Neutrophil (primary cell): Measurements from ENCODE around the gene TERT.

Experiments
- H3K27ac ChIP-seq: fragments of 200-600 bp; sonication (generic); 2 replicates; pipeline ENCODE4 v1.5.1; 2016; ENCODE audit warnings: mild to moderate bottlenecking, moderate library complexity
- H3K27me3 ChIP-seq: fragments of 200-600 bp; sonication (generic); 2 replicates; pipeline ENCODE4 v1.6.0; 2016; ENCODE audit warnings: mild to moderate bottlenecking
- H3K36me3 ChIP-seq: fragments of 200-600 bp; sonication (generic); 2 replicates; pipeline ENCODE4 v1.5.1; 2017
- H3K4me1 ChIP-seq, 2 experiments: fragments of 200-600 bp in 1 of 2; sonication (generic) in 1 of 2; 1 replicate in 1 of 2; 2 replicates in 1 of 2; pipeline versions ENCODE4 v1.5.1 to v1.6.1; 2013 to 2016; ENCODE audit warnings: low read depth in 1 of 2, low read length in 1 of 2, mild to moderate bottlenecking in 1 of 2, moderate library complexity in 1 of 2; ENCODE audit not compliant: control insufficient read depth in 1 of 2, insufficient read depth in 1 of 2
- H3K4me3 ChIP-seq, 2 experiments: fragments of 200-600 bp in 1 of 2; sonication (generic) in 1 of 2; 1 replicate in 1 of 2; 2 replicates in 1 of 2; pipeline ENCODE4 v1.5.1; 2013 to 2016; ENCODE audit warnings: low read depth in 1 of 2, low read length in 1 of 2, mild to moderate bottlenecking in 1 of 2, moderate library complexity in 1 of 2
- H3K9me3 ChIP-seq: fragments of 200-600 bp; sonication (generic); 2 replicates; pipeline ENCODE4 v1.5.1; 2016
- TF ChIP-seq, protein P1 (sequence below): fragments of 200-600 bp; sonication (generic); IDR thresholded peaks from 2 replicates; pipeline ENCODE4 v1.5.1; 2016; ENCODE audit warnings: antibody characterized with exemption

The TERT gene

DNA sequence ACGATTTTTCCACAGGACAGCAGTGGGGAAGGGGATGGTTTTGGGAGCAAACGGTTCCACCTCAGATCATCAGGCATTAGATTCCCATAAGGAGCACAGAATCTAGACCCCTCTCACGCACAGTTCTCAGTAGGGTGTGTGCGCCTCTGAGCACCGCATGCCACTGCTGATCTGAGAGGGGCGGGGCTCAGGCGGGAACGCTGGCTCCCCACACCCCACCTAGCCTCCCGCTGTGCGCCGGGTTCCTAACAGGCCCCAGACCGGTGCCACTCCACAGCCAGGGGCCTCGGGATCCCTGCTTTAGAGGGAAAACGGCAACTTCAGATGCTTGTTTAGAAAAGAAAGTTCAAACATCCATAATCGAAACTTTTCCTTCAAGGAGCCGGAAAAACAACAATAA, 20.4 kb downstream of the TERT start:
- no peaks in the 10 kb centered on the region for H3K27me3 ChIP-seq
- H3K9me3 ChIP-seq: no peaks in the 10 kb centered on the region
- TF ChIP-seq, protein P1, sequence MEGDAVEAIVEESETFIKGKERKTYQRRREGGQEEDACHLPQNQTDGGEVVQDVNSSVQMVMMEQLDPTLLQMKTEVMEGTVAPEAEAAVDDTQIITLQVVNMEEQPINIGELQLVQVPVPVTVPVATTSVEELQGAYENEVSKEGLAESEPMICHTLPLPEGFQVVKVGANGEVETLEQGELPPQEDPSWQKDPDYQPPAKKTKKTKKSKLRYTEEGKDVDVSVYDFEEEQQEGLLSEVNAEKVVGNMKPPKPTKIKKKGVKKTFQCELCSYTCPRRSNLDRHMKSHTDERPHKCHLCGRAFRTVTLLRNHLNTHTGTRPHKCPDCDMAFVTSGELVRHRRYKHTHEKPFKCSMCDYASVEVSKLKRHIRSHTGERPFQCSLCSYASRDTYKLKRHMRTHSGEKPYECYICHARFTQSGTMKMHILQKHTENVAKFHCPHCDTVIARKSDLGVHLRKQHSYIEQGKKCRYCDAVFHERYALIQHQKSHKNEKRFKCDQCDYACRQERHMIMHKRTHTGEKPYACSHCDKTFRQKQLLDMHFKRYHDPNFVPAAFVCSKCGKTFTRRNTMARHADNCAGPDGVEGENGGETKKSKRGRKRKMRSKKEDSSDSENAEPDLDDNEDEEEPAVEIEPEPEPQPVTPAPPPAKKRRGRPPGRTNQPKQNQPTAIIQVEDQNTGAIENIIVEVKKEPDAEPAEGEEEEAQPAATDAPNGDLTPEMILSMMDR: no peak
- H3K36me3 ChIP-seq: no peaks in the 10 kb centered on the region
- H3K4me3 ChIP-seq: no peak overlapping the region
- H3K4me1 ChIP-seq: no peaks in the 10 kb centered on the region
- H3K27ac ChIP-seq: no peak overlapping the region

DNA sequence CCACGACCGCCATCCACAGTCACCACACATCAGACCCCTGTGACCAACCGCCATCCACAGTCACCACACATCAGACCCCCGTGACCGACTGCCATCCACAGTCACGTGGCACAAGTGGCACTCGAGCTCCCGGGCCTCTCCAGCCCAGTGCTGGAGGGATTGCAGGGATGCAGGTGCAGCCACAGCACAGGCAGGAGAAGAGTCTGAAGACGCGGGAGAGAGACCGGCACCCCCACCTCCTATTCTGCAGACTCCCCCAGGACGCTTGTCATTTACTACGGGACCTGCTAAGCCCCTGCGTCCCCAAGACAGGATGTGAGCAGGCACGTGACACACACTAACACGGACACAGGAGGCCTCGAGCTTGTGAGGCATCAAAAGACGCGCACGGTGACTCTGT, 21.1 kb downstream of the TERT start:
- no peak overlapping the region for H3K27ac ChIP-seq

DNA sequence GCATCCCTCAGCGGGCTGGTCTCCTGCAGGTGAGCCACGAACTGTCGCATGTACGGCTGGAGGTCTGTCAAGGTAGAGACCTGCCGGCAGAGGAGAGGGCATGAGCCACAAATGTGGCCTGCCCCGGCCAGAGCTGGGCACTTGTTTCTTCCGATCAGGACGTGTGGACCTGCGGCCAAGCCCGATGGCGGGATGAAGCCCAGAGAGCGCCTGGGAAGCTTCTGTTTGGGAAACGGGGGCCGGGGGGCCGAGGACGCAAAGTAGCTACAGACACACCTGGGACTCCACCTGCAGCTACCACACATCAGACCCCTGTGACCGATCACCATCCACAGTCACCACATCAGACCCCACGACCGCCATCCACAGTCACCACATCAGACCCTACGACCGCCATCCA, 22.7 kb downstream of the TERT start:
- TF ChIP-seq, protein P1: no peak
- no peaks in the 10 kb centered on the region for H3K27me3 ChIP-seq
- H3K9me3 ChIP-seq: no peaks in the 10 kb centered on the region
- no peak overlapping the region for H3K27ac ChIP-seq
- no peaks in the 10 kb centered on the region for H3K4me1 ChIP-seq
- no peak overlapping the region for H3K4me3 ChIP-seq
- H3K36me3 ChIP-seq: no peaks in the 10 kb centered on the region

More for the DNA sequence above, 21.1 kb downstream of the TERT start:
- Histone ChIP-seq H3K9me3 (no peaks in the 10 kb centered on the region), H3K27me3 (no peaks in the 10 kb centered on the region), H3K36me3 (no peaks in the 10 kb centered on the region), H3K4me1 (no peaks in the 10 kb centered on the region), H3K4me3 (no peak overlapping the region)
- TF ChIP-seq, protein P1: no peak

DNA sequence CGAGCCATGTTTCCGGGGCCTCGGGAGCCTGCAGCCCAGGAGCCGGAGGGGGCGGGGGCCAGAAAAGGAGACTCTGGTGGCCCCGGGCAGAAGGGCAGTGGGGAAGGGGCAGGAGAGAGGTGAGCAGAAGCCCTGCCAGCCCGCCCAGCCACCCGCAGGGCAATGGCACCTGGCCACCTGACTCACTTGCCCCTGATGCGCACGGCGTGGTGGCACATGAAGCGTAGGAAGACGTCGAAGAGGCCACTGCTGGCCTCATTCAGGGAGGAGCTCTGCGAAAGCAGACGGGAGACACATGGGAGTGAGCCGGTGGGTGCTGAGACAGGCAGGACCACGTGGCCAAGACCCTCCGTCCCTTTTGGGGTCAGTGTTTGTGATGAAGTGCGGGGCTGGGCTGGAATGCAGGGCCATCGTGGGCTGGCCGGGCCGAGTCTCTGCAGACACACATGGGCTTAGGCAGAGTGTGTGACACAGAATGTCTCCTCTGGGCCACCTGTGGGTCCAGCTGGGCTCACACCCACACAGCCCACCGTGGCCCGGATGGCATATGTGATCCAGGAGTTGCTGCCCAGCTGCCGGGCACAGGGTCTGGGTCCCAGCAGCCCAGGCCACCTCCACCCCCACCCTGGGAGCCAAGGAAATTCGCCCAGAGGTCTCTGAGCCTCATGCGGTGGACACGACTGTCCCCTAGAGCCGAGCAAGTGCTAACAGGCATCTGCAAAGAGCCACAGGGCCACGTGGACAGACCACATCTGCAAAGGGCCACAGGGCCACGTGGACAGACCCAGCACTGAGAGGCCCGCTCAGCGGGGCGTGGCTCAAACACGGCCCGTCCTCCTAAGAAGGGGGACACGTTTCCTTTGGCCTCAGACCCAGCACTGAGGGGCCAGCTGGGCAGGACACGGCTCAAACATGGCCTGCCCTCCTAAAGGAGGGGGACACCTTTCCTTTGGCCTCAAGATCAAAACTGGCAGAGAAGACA, 23.6 kb downstream of the TERT start:
- TF ChIP-seq, protein P1: no peak
- Histone ChIP-seq H3K36me3 (no peaks in the 10 kb centered on the region), H3K4me3 (no peak overlapping the region), H3K27me3 (no peaks in the 10 kb centered on the region), H3K9me3 (no peaks in the 10 kb centered on the region), H3K27ac (no peak overlapping the region), H3K4me1 (no peaks in the 10 kb centered on the region)

DNA sequence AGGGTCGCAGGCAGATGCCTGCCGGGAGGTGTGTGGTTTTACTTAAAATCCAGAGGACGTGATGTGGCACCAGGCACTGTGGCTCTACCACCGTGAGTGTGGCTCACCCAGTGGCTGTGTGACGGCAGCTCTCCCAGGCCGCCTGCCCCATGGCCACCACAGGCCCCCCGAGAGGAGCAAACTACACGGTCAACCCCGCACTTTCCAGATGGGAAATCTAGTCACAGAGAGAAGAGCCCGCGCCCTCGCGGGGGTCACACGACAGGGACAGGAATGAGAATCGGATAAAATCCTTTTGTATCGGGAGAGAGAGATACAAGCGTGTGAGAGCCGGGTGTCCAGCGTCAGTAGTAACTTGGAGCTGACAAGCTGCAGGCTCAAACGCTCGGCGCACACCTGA, 24.4 kb downstream of the TERT start:
- TF ChIP-seq, protein P1: no peak
- no peak overlapping the region for H3K4me3 ChIP-seq
- H3K36me3 ChIP-seq: no peaks in the 10 kb centered on the region

More for the DNA sequence above, 24.4 kb downstream of the TERT start:
- Histone ChIP-seq H3K27ac (no peak overlapping the region), H3K4me1 (no peaks in the 10 kb centered on the region), H3K27me3 (no peaks in the 10 kb centered on the region), H3K9me3 (no peaks in the 10 kb centered on the region)
